SK-N-SH (cell line): ENCODE measurements around the gene LGR6. TPM values are rescaled to one million over a fixed set of nuclear protein-coding genes. Genes with fewer than 3 reads are reported as not detected.

Source experiments
- CTCF ChIA-PET: fragments of 300-600, 350-600 bp; formaldehyde crosslinking; extraction: SDS; loops from one replicate; lab custom pipeline; 2021; lab: Yijun Ruan, JAX
- POLR2A ChIA-PET: fragments of 350-600 bp; sonication (Branson Sonifier 250); formaldehyde crosslinking; extraction: SDS; loops from one replicate; lab custom pipeline; 2020; ENCODE audit warnings: antibody characterized with exemption, inconsistent platforms; lab: Yijun Ruan, JAX
- DNase-seq: peaks from one replicate; pipeline ENCODE4 v3.0.0; 2012
- H2AFZ ChIP-seq: fragments of 200-600 bp; sonication (generic); 2 replicates; pipeline ENCODE4 v1.8.1; 2016; ENCODE audit warnings: antibody characterized with exemption, mild to moderate bottlenecking, low read depth
- H3F3A ChIP-seq: fragments of 200-600 bp; sonication (generic); replicated peaks from 2 replicates; pipeline ENCODE3; 2016; ENCODE audit warnings: antibody characterized with exemption, mild to moderate bottlenecking; ENCODE audit not compliant: insufficient read depth
- H3K27ac ChIP-seq, 2 experiments: fragments of 200-500 bp in 1 of 2; fragments of 200-600 bp in 1 of 2; sonication (Bioruptor generic) in 1 of 2; sonication (generic), shearing (Covaris generic) in 1 of 2; 2 replicates each; pipeline versions ENCODE4 v1.5.1 to v1.6.1; 2014 to 2016; ENCODE audit warnings: low read depth in 2 of 2, inconsistent platforms in 1 of 2, low read length in 1 of 2, mild to moderate bottlenecking in 1 of 2, mixed read lengths in 1 of 2
- H3K27me3 ChIP-seq: fragments of 200-600 bp; sonication (generic), shearing (Covaris generic); 2 replicates; pipeline ENCODE4 v1.6.1; 2016; ENCODE audit warnings: mixed run types; ENCODE audit not compliant: insufficient read depth
- H3K36me3 ChIP-seq, 2 experiments: fragments of 200-500 bp in 1 of 2; fragments of 200-600 bp in 1 of 2; sonication (Bioruptor generic) in 1 of 2; sonication (generic) in 1 of 2; replicated peaks in 1 of 2; 2 replicates each; pipeline versions ENCODE3 to v1.5.1; 2014 to 2016; ENCODE audit warnings: low read length in 1 of 2, mild to moderate bottlenecking in 1 of 2; ENCODE audit not compliant: insufficient read depth in 2 of 2, control insufficient read depth in 1 of 2
- H3K4me1 ChIP-seq, 2 experiments: fragments of 200-500 bp in 1 of 2; fragments of 200-600 bp in 1 of 2; sonication (Bioruptor generic) in 1 of 2; sonication (generic), shearing (Covaris generic) in 1 of 2; 2 replicates each; pipeline versions ENCODE4 v1.5.1 to v1.6.1; 2014 to 2016; ENCODE audit warnings: low read depth in 1 of 2, low read length in 1 of 2, mixed run types in 1 of 2; ENCODE audit not compliant: insufficient read depth in 2 of 2, control insufficient read depth in 1 of 2
- H3K4me2 ChIP-seq: fragments of 200-600 bp; sonication (generic), shearing (Covaris generic); 2 replicates; pipeline ENCODE4 v1.6.1; 2017; ENCODE audit warnings: mixed run types
- H3K4me3 ChIP-seq, 2 experiments: fragments of 200-500 bp in 1 of 2; fragments of 200-600 bp in 1 of 2; sonication (Bioruptor generic) in 1 of 2; sonication (generic), shearing (Covaris generic) in 1 of 2; 2 replicates each; pipeline versions ENCODE4 v1.5.1 to v1.8.1; 2014 to 2016; ENCODE audit warnings: low read depth in 2 of 2, inconsistent platforms in 1 of 2, low read length in 1 of 2, mild to moderate bottlenecking in 1 of 2, mixed read lengths in 1 of 2, moderate library complexity in 1 of 2
- H3K79me2 ChIP-seq: fragments of 200-600 bp; sonication (generic); 2 replicates; pipeline ENCODE4 v1.8.1; 2017; ENCODE audit warnings: mild to moderate bottlenecking; ENCODE audit not compliant: insufficient read depth
- H3K9ac ChIP-seq: fragments of 200-600 bp; sonication (generic); 2 replicates; pipeline ENCODE4 v1.6.1; 2017; ENCODE audit warnings: mixed run types
- H3K9me2 ChIP-seq: fragments of 200-600 bp; sonication (generic); 2 replicates; pipeline ENCODE4 v1.6.1; 2017; ENCODE audit warnings: mixed run types
- H3K9me3 ChIP-seq: fragments of 200-600 bp; sonication (generic); 2 replicates; pipeline ENCODE4 v1.6.1; 2017; ENCODE audit warnings: mixed run types, mild to moderate bottlenecking, moderate library complexity
- H4K20me1 ChIP-seq: fragments of 200-600 bp; sonication (generic); 2 replicates; pipeline ENCODE4 v1.6.1; 2017; ENCODE audit warnings: mild to moderate bottlenecking, mixed run types; ENCODE audit not compliant: insufficient read depth
- CHD2 ChIP-seq: fragments of 150-350 bp; IDR thresholded peaks from 2 replicates; pipeline ENCODE4 v1.6.1; 2018; ENCODE audit warnings: low read length; ENCODE audit not compliant: partially characterized antibody
- CTCF ChIP-seq: fragments of 200-600 bp; sonication (generic); IDR thresholded peaks from 2 replicates; pipeline ENCODE4 v1.6.1; 2017; ENCODE audit warnings: antibody characterized with exemption, mild to moderate bottlenecking, moderate library complexity
- ELF1 ChIP-seq: IDR thresholded peaks from 2 replicates; pipeline ENCODE4 v1.4.0; 2012
- EZH2phosphoT487 ChIP-seq: fragments of 200-600 bp; sonication (generic); IDR thresholded peaks from 2 replicates; pipeline ENCODE4 v1.6.1; 2017; ENCODE audit warnings: low read depth, mixed run types, mild to moderate bottlenecking, antibody characterized with exemption, moderate library complexity, borderline replicate concordance
- FOSL2 ChIP-seq: IDR thresholded peaks from 2 replicates; pipeline ENCODE4 v1.4.0; 2012; ENCODE audit warnings: low read depth, mild to moderate bottlenecking, moderate library complexity, borderline replicate concordance
- JUND ChIP-seq: IDR thresholded peaks from 2 replicates; pipeline ENCODE4 v1.4.0; 2012
- MXI1 ChIP-seq: IDR thresholded peaks from 2 replicates; pipeline ENCODE4 v1.6.1; 2012; ENCODE audit warnings: mild to moderate bottlenecking, low read depth, low read length, improper control_type of control experiment
- RCOR1 ChIP-seq: fragments of 150-350 bp; IDR thresholded peaks from 2 replicates; pipeline ENCODE4 v1.6.1; 2017; ENCODE audit warnings: antibody characterized with exemption, low read length
- RFX5 ChIP-seq: IDR thresholded peaks from 2 replicates; pipeline ENCODE4 v1.6.1; 2012; ENCODE audit warnings: mild to moderate bottlenecking, improper control_type of control experiment, low read length
- TAF1 ChIP-seq: IDR thresholded peaks from 2 replicates; pipeline ENCODE4 v1.6.1; 2012; ENCODE audit warnings: low read depth, mild to moderate bottlenecking, low read length, moderate library complexity, borderline replicate concordance
- TEAD4 ChIP-seq: IDR thresholded peaks from 2 replicates; pipeline ENCODE4 v1.4.0; 2012; ENCODE audit warnings: mild to moderate bottlenecking, borderline replicate concordance; ENCODE audit not compliant: insufficient read depth
- YY1 ChIP-seq: IDR thresholded peaks from 2 replicates; pipeline ENCODE4 v1.4.0; 2012; ENCODE audit warnings: low read depth, mild to moderate bottlenecking
- WGBS: methylation state at CpG from one replicate; pipeline ENCODE4 v1.1.6; 2017; ENCODE audit warnings: low lambda C conversion rate; 5-methylcytosine and 5-hydroxymethylcytosine counted together
- polyA plus RNA-seq, 3 experiments: library from polyadenylated mRNA; depleted of rRNA; stranded (reverse); fragments of >200 nt; gene quantifications; 2 replicates each; pipeline ENCODE4 v1.2.3, GENCODE V29; 2012
- TF ChIP-seq, protein P1 (sequence below): fragments of 150-350 bp; IDR thresholded peaks from 2 replicates; pipeline ENCODE4 v1.6.1; 2017; ENCODE audit warnings: antibody characterized with exemption, low read length, low read depth, borderline replicate concordance
- TF ChIP-seq, protein P2 (sequence below): IDR thresholded peaks from 2 replicates; pipeline ENCODE4 v1.4.0; 2012; ENCODE audit warnings: low read depth, borderline replicate concordance

The LGR6 gene
- polyA plus RNA-seq, 1 of the 3 experiments (the other 2 are of a cell fraction), result 0.03 TPM

DNA sequence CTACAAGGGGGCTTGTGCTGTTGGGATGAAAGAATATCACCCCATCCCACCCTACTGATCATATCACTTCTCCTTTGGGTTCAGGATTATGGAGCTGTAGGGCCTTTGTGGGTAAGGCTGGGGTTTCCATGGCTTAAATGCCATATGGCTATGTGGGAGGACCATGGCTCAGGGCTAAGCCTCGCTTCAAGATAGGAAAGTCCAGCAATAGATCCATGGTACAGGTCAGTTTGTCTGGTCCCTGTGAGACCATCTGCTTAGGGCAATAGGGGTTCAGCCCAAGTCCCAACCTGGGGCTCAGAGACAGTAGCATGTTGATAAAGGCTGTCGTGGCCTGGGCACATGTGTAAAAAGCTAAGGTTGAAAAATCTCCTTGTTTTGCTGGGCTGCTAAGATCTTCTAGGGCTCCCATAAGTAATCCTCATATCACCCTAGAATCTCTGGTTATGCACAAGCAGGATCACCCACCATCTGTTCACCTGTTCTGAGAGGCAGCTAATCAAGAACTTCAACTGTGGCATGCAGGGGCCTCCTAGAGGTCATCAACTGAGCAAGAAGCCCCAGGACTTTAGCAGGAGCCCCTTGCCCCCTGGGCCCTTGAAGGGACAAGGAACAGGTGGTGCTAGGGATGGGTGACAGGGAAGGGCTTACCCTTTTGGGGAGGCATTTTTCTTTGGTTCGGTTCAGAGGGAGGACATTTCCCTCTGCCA is 81.6 kb downstream of the LGR6 start:
- H3K9me2 ChIP-seq, result no peaks in the 10 kb centered on the region
- no peaks in the 10 kb centered on the region; the same call in 1 of the 2 replicates for H3K27me3 ChIP-seq
- ChIA-PET POLR2A (interaction anchor here (0.7 kb wide), 1 partner anchor 47 kb away, joined by 3 read pairs; no protein-coding TSS in a partner anchor), CTCF (interaction anchor here (0.8 to 3.4 kb wide), 16 partner anchors 8 to 439 kb away, joined by 3 to 23 read pairs (median 4); no protein-coding TSS in a partner anchor)
- DNase-seq, result no peak
- 79% methylated on average over 3 of the region's 3 CpGs for WGBS
- peaks cover 8 to 9% of the 10 kb centered on the region in 2 experiments; a peak in 3 of 4 replicates for H3K4me1 ChIP-seq
- H3K9me3 ChIP-seq, result no peaks in the 10 kb centered on the region
- H3F3A ChIP-seq, result peaks cover 11% of the 10 kb centered on the region
- no peaks in the 10 kb centered on the region for H4K20me1 ChIP-seq
- TF ChIP-seq EZH2phosphoT487 (no peak), FOSL2 (no peak), CTCF (no peak), MXI1 (no peak), JUND (no peak), RCOR1 (no peak), TEAD4 (no peak), TAF1 (no peak), RFX5 (no peak), CHD2 (no peak), YY1 (no peak), ELF1 (no peak)
- TF ChIP-seq, protein P1, sequence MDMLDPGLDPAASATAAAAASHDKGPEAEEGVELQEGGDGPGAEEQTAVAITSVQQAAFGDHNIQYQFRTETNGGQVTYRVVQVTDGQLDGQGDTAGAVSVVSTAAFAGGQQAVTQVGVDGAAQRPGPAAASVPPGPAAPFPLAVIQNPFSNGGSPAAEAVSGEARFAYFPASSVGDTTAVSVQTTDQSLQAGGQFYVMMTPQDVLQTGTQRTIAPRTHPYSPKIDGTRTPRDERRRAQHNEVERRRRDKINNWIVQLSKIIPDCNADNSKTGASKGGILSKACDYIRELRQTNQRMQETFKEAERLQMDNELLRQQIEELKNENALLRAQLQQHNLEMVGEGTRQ, result no peak
- TF ChIP-seq, protein P2, sequence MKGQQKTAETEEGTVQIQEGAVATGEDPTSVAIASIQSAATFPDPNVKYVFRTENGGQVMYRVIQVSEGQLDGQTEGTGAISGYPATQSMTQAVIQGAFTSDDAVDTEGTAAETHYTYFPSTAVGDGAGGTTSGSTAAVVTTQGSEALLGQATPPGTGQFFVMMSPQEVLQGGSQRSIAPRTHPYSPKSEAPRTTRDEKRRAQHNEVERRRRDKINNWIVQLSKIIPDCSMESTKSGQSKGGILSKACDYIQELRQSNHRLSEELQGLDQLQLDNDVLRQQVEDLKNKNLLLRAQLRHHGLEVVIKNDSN, result no peak
- no peaks in the 10 kb centered on the region for H3K36me3 ChIP-seq
- no peak overlapping the region for H3K4me2 ChIP-seq
- H2AFZ ChIP-seq, result no peak overlapping the region
- H3K4me3 ChIP-seq, result no peak overlapping the region
- no peaks in the 10 kb centered on the region for H3K79me2 ChIP-seq
- no peak overlapping the region for H3K27ac ChIP-seq
- no peak overlapping the region for H3K9ac ChIP-seq
